ENCODE data around the gene LRFN2. TPM values are rescaled to one million over a fixed set of nuclear protein-coding genes. Genes with fewer than 3 reads are reported as not detected.

The LRFN2 gene
- total RNA-seq, 1 donor from 2014 or later, result not detected

DNA sequence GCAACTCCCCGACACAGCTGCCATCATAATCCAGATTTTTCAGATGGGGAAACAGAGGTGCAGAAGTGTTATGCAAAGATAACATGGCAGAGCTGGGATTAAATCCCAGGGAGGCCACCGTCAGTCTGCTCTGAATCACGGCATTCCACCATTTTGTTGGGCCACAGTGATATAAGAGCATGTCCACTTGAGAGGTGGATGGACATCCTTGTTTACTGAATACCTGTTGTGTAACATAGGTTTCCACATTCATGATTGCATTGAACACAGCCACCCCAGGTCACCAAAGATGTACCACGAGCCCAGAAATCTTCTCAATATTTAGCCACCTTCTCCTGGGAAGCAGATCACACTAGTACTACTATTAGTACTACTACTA lies 191.5 kb downstream of the LRFN2 start:
- DNase-seq, result no peak

DNA sequence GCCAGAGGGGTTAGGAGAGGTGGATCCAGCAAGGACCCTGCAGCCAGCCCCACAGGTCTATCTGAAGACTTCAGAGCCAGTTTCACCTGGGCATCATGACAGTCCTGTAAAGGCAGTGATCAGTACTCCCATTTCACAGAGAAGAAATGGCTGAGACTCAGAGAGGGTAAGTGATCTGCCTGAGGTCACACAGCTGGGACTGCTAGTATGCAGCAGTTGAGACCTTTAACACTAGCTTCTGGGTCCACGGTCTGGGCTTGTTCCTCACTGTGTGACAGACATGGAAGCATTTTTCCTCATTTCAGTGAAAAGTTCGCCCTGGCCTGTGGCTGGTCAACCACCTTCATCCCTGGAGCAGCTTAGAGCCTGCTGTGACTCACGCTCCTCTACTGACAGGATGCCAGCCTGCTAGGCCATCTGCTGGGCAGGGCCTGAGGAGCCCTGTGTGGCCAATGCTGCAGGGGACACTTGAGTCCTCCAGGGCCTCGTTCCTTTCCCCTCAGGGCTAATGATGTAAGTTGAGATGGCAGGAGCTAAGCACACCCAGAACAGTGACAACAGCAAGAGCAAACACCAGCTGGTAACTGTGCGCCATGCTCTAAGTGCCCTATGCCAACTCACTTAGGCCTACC lies 192.0 kb downstream of the LRFN2 start:
- DNase-seq, result no peak

DNA sequence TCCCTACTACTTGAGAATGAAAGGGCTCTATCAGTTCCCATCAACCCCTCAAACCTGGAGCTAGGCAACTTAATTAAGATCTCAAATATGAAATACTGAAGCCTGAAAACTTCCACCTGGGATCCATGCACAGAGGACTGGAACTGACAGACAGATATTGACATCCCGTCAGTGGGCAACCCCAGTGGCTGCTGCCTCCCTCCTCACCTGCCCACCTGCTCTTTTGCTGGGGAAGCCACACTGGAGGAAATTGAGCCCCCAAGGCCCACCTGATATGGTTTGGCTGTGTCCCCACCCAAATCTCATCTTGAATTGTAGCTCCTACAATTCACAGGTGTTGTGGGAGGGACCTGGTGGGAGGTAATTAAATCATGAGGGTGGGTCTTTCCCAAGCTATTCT lies 192.8 kb downstream of the LRFN2 start:
- DNase-seq, result no peak

DNA sequence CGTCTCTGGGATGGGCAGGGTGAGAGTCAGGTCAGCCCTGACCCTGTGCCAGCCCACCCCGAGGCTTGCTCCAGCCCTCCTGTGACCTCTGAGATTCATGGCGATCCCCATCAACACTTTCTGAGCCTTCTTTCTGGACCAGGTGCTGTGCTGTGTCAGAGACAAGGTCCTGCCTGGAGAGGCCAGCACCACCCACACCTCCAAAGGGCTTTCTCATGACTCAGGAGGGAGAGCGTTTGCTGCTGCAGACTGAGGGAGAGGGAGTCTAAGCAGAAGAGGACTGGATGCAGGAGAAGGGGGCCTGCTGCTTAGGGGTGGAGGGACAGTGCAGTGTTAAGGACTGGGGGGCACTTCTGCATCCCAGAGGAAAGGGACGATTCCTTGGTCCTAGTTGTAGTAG lies 193.5 kb downstream of the LRFN2 start:
- DNase-seq, result no peak

DNA sequence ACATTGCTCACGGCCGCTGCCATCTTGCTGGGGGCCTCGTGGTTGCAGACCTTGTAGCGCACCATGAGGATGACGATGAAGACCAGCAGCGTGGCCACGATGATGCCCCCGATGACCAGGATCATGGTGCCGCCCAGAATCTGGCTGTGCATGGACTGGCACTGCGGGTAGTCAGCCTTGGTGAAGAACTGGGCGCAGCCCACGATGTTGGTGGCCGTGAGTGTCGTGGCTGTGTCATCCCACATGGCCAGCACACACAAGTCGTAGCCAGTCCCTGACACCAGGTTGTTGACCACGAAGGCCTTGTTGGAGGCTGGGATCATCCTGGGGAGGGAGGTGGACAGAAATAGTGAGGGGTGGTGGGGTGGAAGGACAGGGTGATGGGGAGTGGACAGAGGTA lies 194.6 kb downstream of the LRFN2 start:
- DNase-seq, result no peak

DNA sequence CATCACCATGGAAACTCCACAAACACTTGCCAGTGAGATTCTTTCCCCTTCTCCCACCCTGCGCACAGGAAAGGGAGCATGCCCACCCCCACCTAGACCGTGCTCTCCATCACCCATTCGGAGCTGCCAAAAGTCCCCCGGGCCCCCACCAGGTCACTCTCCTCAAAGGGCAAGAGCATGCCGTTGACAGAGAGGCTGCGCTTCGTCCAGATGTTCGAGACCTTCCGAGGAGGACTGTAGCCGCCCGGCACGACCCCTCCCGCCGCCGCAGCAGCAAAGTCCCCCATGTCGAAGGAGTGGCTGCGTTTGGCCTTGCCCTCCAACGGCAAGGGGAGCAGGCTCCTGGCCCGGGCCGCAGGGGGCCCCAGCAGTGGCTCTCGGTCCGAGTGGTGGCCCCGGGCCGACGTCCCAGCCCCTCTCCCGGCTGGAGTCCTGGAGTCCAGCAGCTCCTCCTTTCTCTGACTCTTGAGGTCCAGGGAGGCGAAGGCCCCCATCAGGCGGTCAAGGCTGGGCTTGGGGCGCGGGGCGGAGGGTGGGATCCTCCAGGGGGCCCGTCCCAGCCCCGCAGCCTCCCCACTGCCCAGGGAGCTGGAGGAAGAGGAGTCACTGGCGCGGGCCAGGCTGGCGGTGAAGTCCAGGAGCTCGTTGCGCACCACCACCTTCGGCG lies 195.2 kb downstream of the LRFN2 start:
- no peak for DNase-seq

DNA sequence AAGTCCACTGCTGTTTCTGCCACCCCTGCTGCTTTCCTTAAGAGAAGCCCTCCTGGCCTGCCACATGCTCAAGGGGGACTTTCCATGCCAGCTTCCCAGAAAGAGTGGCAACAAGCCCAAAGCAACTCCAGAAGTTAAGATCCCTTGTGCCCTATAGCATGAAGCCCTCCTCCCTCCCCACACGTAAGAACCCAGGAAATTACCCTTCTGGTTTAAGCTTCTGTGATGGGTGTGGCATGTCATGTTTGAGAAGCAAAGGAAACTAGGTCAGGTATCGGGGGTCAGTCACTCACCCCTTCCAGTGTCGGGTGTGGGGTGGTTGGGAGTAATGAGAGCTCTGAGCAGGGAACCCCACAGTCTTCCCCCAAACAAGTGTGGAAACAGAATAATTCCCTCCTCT lies 196.1 kb downstream of the LRFN2 start:
- no peak for DNase-seq

DNA sequence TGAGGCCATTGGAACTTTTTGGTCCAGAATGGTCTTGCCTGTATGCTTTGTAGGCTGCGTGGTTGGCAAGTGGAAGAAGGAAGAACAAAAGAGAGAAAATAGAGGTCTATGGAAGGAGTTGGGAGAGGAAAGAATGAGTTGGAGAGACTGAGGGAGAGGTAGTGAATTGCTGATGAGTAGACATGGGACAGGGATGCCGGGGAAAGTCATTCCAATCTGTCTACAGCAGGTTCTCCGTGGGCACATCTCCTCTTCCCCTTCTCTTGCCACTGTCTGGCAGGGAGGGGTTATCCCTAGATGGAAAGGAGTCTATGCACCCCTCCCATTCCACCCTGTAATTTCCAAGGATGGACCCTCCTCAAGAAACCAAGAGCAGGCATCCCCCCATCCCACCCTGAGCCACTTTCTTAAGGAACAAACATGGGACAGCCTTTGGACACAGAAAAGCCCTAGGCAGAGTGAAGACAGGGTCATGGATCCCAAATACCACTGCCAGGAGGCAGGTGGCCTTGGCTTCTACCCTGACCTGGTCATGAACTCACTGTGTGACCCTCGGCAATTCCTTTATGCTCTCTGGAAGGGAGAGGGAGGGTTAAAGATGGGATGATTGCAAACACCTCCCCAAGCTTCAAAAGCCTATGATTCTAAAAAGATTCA lies 196.9 kb downstream of the LRFN2 start:
- DNase-seq, result no peak

DNA sequence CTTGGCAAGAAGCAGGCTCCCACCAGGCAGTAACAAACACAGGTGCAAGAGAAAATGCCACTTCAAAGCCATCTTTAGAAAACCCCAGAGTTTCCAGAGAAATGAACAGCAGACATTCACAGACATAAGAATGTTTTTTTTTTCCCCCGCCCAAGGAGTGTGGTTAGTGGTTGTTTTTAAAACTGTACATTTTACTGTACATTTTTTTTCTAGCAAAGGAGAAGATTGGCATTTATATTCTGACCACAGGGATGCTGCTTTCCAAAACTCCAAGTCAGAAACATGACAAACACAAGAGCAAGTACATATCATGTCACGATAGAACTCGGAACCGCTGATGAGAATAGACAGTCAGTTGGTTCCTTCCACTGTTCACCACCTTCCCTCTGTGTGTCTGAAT lies 197.9 kb downstream of the LRFN2 start:
- no peak for DNase-seq

DNA sequence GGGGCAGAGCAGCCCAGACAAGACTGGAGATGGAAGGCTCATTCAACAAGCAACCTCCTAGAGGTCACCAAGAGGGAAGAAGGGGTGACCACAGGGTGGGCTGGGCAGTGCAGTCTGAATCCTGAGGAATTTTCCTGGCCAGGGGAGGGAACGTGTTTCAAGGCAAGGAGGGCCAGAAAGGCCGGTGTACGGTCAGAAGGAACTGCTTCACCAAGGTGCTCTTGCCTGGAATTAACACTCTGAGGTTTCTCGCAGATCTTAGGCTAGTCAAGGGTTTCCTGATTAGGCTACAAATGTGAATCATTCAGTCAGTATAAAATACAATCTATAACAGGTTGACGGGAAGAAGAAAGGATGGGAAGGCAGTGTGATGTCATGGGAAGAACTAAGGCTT lies 199.3 kb downstream of the LRFN2 start:
- no peak for DNase-seq

DNA sequence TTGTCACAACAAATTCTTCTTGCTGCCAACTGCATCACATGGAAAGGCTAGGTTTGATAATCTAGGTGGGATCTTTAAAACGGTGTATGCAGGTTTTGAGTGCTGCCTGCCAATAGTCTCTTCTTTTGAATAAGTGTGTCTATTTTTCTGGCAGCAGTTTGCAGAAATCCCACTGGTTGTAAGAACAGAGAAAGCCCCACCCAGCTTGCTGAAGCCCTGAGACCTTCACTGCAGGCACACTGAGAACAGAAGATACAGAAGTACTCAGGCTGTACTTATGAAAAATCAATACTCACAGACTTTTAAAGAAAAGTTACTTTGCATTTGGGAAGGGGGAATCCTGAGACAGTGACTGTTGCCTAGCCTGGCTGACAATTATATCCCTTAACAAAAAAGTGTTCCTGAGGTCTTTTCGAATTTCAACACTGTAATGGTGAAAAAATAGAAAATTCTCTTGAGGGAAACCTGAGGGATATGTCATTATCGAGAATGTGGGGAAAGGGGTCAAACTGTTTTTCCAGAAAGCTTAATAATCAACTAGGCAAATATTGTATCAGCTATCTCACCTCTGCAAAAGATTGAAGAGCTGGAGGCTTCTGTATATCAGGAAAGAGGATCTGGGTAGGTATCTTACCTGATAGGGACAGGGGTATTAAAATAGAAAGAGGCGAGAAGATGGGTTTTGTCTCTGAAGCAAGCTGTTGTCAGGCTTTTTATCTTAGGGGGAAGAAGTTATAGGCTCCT lies 199.9 kb downstream of the LRFN2 start:
- no peak for DNase-seq

DNA sequence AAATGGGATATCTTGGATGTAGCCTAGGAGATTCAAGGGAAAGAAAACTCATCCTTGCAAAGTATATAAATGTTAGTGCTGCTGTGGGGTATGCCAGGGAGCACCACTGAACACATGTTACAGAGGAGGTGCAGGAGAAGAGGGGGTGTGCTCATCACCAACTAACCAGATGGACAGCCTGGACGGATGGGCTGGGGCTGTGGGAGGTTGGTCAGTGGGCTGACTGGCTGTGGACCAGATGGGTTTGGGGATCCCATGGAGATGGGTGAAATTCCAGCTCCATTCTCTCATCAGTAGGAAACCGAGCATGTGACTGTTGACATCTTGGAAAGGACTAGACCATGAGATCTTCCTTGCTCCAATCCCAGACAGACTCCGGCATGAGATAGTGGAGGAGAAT lies 201.0 kb downstream of the LRFN2 start:
- DNase-seq, result no peak

DNA sequence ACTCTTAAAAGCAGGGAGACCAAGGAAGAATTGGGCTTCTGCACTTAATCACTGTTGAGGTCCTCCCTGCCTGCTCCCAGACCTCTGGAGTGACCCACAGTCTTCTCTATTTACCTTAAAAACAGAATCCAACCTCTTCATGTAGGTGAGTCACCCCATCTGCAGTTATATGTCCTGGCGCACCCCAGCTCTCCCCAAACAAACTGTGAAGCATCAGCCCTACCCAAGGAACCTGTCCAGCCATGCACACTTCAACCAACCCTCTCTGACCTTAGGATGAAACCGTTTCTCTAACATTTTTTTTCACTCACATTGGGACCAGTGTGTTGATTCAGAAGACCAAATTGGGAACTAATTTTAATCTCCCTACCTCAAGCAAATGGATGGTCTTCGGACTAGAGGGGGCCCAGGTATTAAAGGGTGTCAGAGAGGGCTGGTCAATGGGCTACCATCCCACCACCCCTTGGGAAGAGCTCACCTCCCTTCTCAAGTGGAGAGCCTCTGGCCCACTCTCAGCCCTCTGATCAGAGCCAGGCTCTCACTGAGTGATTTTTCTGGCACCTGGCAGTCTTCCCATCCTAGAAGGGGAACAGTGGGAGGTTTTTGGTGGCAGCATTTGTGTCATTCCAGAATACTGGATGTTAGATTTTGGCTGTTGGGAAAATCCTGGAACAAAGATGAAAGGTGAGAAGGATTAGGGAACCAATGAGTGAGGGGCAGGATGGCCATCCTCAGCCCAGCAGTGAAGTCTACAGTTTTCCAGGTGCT lies 203.6 kb downstream of the LRFN2 start:
- DNase-seq, result no peak

DNA sequence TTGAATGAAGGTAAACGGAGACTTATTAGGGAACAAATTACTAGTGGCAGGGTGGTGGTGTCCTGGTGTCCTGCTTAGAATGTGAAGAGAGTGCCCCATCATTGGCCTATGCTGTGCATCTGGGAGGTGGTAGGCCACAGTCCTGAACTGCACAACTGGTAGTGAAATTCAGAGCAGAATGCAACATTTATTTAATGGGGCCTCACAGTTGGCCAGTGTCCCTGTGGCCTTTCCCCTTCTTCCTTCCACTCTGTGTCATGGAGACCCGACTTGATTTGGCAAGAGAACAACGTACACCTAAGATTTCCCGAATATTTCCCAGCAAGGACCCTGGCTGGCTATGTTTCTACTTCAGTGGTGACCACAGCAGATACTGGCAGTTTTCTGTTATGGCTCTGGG lies 206.9 kb downstream of the LRFN2 start:
- no peak for DNase-seq

DNA sequence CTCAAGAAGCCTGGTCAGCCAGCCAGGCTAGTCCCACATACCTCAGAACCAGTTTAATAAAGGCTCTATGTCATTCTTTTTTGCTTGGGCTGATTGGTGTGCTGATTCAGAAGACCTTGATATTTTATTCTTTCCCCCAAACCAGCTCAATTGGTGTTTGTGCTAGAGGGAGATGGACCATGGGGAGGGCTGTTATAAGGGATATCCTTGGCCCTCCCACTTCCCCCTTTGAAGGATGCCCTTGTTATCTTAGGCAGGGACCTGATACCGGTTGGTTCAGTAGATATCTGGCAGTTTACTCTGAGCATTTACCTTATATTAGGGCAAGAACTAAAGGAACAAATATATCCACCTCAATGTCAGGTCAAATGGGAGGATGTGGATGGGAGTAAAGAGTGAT lies 207.4 kb downstream of the LRFN2 start:
- DNase-seq, result no peak

DNA sequence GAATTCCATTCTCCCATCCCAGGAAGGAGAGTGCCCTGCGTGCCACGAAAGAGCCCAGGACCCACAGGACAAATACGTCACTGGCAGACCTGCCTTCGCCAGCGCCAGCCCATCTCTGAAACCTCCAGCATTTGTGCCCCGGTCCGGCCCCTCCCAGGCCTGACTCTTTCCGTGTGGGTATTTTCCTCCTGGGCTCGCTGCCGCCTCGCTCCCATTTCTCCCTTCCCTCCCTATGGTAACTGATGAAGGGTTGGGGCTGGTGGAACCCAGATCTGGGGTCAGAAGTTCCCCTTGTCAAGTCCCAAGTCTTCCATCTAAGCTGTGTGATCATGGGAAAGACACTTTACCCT lies 208.5 kb downstream of the LRFN2 start:
- DNase-seq, result no peak

DNA sequence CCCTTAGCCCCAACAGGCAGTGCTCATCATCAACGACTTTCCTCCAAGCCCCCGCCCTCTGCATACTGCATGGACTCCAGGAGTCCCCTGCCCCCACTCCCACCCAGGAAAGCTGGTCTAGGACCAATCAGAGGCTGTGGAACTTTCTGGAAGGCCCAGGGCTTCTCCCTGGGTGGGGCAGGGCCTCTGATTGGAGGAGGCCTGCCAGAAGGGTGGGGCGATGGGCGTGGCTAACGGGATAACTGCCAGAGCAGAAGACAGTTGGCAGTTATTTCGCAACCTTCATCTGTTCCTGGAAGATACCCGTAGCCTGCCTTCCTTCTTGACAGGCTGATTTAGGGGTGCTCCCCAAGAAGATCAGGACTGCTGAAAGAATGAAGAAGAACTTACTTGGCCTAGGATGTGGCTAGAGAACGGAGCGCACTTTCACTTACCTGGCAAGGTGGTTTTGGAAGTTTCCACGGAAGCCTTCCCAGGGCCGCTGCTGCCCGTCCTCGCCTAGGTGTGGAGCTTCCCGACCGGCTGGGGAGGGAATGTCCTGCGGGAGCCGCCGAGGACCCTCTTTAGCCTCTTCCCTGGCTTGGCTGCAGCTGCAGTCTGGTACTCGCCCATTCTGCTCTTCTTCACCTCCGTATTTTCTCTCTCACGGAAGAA lies 209.0 kb downstream of the LRFN2 start:
- no peak for DNase-seq

DNA sequence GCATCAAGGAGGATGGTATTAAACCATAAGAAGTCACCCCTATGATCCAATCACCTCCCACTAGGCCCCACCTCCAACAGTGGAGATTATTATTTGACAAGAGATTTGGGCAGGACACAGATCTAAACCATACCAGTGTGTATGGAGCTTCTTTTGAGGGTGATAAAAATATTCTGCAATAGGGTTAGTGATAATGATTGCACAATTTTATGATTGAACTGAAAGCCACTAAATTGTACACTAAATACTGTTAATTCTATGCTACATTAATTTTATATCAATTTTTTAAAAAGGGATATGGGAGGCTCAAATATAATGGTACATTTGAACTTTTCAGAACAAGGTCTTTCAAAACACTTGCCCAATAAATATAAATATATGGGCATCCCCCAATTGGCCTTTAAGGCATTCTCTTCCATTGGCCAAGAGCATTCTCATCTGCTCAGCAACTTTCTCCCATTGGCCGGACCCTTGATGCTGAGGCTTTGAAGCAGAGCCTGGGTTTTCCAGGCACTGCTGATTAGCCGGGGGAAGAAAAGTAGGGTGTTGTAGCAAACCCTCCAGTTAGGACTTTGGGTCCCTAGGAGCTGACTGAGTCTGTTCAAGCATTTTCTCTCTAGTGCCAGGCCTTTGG lies 209.9 kb downstream of the LRFN2 start:
- DNase-seq, result no peak

DNA sequence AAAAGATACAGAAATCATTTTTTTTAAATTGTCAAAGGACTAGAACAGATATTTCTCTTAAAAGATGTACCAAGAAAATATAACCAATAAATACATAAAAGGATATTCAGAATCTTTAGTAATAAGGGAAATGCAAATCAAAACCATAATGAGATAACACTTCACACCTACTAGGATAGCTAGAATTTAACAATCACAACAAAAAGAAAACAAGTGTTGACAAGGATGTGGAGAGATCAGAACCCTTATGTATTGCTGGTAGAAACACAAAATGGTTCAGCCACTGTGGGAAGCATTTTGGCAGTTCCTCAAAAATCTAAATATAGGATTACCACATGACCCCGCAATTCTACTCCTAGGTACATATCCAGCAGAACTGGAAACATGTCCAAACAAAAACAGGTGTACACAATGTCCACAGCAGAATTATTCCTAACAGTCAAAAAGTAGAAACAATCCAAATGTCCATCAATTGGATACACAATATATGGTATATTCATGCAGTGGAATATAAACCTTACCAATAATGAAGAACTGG lies 211.0 kb downstream of the LRFN2 start:
- DNase-seq, result no peak

DNA sequence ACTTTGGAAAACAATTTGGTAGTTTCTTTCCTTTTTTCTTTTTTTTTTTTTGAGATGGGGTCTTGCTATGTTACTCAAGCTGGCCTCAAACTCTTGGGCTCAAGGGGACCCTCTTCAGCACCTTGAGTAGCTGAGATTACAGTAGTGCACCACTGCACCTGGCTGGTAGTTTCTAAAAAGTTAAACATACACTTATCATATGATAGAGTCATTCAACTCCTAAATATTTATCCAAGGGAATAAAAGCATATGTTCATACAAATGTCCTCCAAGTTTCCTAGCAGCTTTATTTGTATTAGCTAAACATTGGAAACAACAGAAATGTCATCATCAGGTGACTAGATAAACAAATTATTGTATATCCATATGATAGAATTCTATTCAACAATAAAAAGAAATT lies 213.9 kb downstream of the LRFN2 start:
- DNase-seq, result no peak

DNA sequence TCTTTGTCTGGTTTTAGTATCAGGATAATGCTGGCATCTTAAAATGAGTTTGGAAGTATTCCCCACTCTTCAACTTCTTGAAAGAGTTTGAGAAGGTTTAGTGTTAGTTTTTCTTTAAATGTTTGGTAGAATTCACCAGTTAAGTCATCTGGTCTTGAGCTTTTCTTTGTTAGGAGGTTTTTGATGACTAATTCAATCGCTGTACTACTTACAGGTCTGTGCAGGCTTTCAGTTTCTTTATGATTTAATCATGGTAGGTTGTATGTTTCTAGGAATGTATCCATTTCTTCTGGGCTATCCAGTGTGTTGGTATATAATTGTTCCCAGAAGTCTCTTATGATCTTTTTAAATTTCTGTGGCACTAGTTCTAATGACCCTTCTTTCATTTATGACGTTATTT lies 215.5 kb downstream of the LRFN2 start:
- DNase-seq, result no peak

DNA sequence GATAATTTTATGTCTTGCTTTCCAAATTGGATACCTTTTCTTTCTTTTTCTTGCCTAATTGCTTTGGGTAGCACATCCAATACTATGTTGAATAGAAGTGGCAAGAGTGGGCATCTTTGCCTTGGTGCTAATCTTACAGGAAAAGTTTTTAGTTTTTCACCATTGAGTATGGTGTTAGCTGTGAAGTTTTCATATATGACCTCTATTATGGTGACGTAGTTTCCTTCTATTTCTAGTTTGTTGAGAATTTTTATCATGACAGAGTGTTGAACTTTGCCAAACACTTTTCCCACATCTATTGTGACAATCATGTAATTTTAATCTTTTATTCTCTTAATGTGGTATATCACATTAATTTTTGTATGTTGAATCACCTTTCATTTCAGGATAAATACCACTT lies 216.1 kb downstream of the LRFN2 start:
- no peak for DNase-seq

Measured in dermis blood vessel endothelial cell (primary cell).